8988T (cell line): Measurements from ENCODE around the gene SORCS3.

Experiments used
- DNase-seq: peaks from one replicate; pipeline ENCODE4 v3.0.0; 2011

SORCS3 gene

GRCh38 chr10:105139363-105139896 is 498.3 kb downstream of the SORCS3 start:
- no peak for DNase-seq

GRCh38 chr10:105140600-105140999 is 499.5 kb downstream of the SORCS3 start:
- no peak for DNase-seq

- DNase-seq: no peak
Observed at GRCh38 chr10:105145711-105146110, 504.6 kb downstream of the SORCS3 start.

GRCh38 chr10:105146436-105146835 is 505.3 kb downstream of the SORCS3 start:
- no peak for DNase-seq

GRCh38 chr10:105148456-105148855 is 507.4 kb downstream of the SORCS3 start:
- no peak for DNase-seq

GRCh38 chr10:105148921-105149320 is 507.8 kb downstream of the SORCS3 start:
- DNase-seq: no peak

- no peak for DNase-seq
Observed at GRCh38 chr10:105149371-105149891, 508.3 kb downstream of the SORCS3 start.

- DNase-seq: no peak
Observed at GRCh38 chr10:105150259-105150880, 509.3 kb downstream of the SORCS3 start.

GRCh38 chr10:105154736-105155135 is 513.6 kb downstream of the SORCS3 start:
- DNase-seq: no peak

GRCh38 chr10:105159268-105159667 is 518.2 kb downstream of the SORCS3 start:
- DNase-seq: no peak

- DNase-seq: no peak
Observed at GRCh38 chr10:105161149-105161548, 520.1 kb downstream of the SORCS3 start.

GRCh38 chr10:105161767-105162166 is 520.7 kb downstream of the SORCS3 start:
- no peak for DNase-seq

- DNase-seq: no peak
Observed at GRCh38 chr10:105170521-105170920, 529.4 kb downstream of the SORCS3 start.

GRCh38 chr10:105171945-105172344 is 530.9 kb downstream of the SORCS3 start:
- no peak for DNase-seq

- DNase-seq: no peak
Observed at GRCh38 chr10:105181626-105182025, 540.5 kb downstream of the SORCS3 start.

- no peak for DNase-seq
Observed at GRCh38 chr10:105183536-105183935, 542.4 kb downstream of the SORCS3 start.

- no peak for DNase-seq
Observed at GRCh38 chr10:105185161-105185560, 544.1 kb downstream of the SORCS3 start.

GRCh38 chr10:105187243-105187642 is 546.2 kb downstream of the SORCS3 start:
- DNase-seq: no peak

- DNase-seq: no peak
Observed at GRCh38 chr10:105188737-105189462, 547.8 kb downstream of the SORCS3 start.

GRCh38 chr10:105189463-105189800 is 548.3 kb downstream of the SORCS3 start:
- DNase-seq: no peak

- DNase-seq: no peak
Observed at GRCh38 chr10:105192146-105192545, 551.1 kb downstream of the SORCS3 start.

- DNase-seq: no peak
Observed at GRCh38 chr10:105192861-105193260, 551.8 kb downstream of the SORCS3 start.

- DNase-seq: no peak
Observed at GRCh38 chr10:105195831-105196230, 554.7 kb downstream of the SORCS3 start.
